Right renal pelvis (tissue), 4 donors: Measurements from ENCODE around the gene RRAD. TPM values are rescaled to one million over a fixed set of nuclear protein-coding genes. Genes with fewer than 3 reads are reported as not detected.

ENCODE experiments used
- DNase-seq, 4 donors: peaks; one replicate each; pipeline ENCODE4 v3.0.0-alpha.2; 2013; ENCODE audit warnings: low read depth in 4 of 4, low spot score in 3 of 4, missing footprints in 1 of 4
- polyA plus RNA-seq, 4 donors: library from polyadenylated mRNA; unstranded; fragments of 120-200 nt; gene quantifications; one replicate each; pipeline ENCODE4 v1.2.1, GENCODE V29; 2013; ENCODE audit not compliant: insufficient read length in 4 of 4

RRAD gene
- polyA plus RNA-seq, 4 donors = 2.0 to 3.9 (median 2.8) TPM

- DNase-seq = no peak
Measured at GRCh38 chr16:66919569-66920298, 5.6 kb downstream of the RRAD start.

GRCh38 chr16:66918803-66919568 lies 6.3 kb downstream of the RRAD start, which contains the start of gene CDH16:
Gene CDH16, minus strand, starts transcription at chr16:66918885. Its CDS starts 820 bp downstream, at chr16:66918065.
- DNase-seq = peak in 2 of 4 donors; percentile 70 to 72

GRCh38 chr16:66918355-66918754 lies 7.0 kb downstream of the RRAD start:
- no peak for DNase-seq

- DNase-seq = no peak
Measured at GRCh38 chr16:66917741-66918140, 7.6 kb downstream of the RRAD start.

GRCh38 chr16:66916518-66916917 lies 8.8 kb downstream of the RRAD start:
- no peak for DNase-seq

GRCh38 chr16:66915041-66915440 lies 10.3 kb downstream of the RRAD start:
- no peak for DNase-seq

GRCh38 chr16:66914541-66914940 lies 10.8 kb downstream of the RRAD start:
- no peak for DNase-seq

- no peak for DNase-seq
Measured at GRCh38 chr16:66913711-66914110, 11.6 kb downstream of the RRAD start.

- no peak for DNase-seq
Measured at GRCh38 chr16:66913081-66913480, 12.3 kb downstream of the RRAD start.

- no peak for DNase-seq
Measured at GRCh38 chr16:66911801-66912200, 13.5 kb downstream of the RRAD start.

- DNase-seq = no peak
Measured at GRCh38 chr16:66911112-66911511, 14.2 kb downstream of the RRAD start.

GRCh38 chr16:66910175-66910940 lies 15.0 kb downstream of the RRAD start:
- DNase-seq = no peak

- no peak for DNase-seq
Measured at GRCh38 chr16:66908762-66909559, 16.4 kb downstream of the RRAD start.

GRCh38 chr16:66908116-66908515 lies 17.2 kb downstream of the RRAD start:
- DNase-seq = no peak

GRCh38 chr16:66906916-66907836 lies 18.2 kb downstream of the RRAD start:
- DNase-seq = no peak

GRCh38 chr16:66905633-66906539 lies 19.4 kb downstream of the RRAD start:
- DNase-seq = peak in 2 of 4 donors; percentile 58 to 65

GRCh38 chr16:66904846-66905632 lies 20.3 kb downstream of the RRAD start:
- no peak for DNase-seq
